Naive thymus-derived CD4-positive, alpha-beta T cell (primary cell): ENCODE measurements around the gene NUMB. TPM values are rescaled to one million over a fixed set of nuclear protein-coding genes. Genes with fewer than 3 reads are reported as not detected.
A peak's percentile ranks its signal among the peaks of the same experiment; 100 is the strongest.

Source experiments
- ATAC-seq: fragments of 150-1000 bp; cut with Tn5 transposase; 2 replicates; pipeline ENCODE4 v1.10.0; 2021; ENCODE audit warnings: mild to moderate bottlenecking, moderate library complexity
- CTCF ChIA-PET: fragments of 350-600 bp; sonication (Branson Sonifier 250); formaldehyde crosslinking; loops from one replicate; lab custom pipeline; 2021; ENCODE audit warnings: antibody characterized with exemption; lab: Charles Lee
- POLR2A ChIA-PET: fragments of 350-600 bp; sonication (Branson Sonifier 250); formaldehyde crosslinking; loops from one replicate; lab custom pipeline; 2021; ENCODE audit warnings: antibody characterized with exemption, inconsistent platforms; lab: Charles Lee
- DNase-seq, 9 donors: peaks; one replicate each; pipeline versions ENCODE4 v3.0.0 to v3.0.0-alpha.2; 2020 to 2022; ENCODE audit warnings: mixed read lengths in 1 of 9
- H3K27ac ChIP-seq: one replicate; pipeline ENCODE4 v1.7.0; 2013; ENCODE audit warnings: mild to moderate bottlenecking, low read depth, low read length, moderate library complexity
- H3K27me3 ChIP-seq, 2 donors: one replicate each; pipeline ENCODE4 v1.7.0; 2013; ENCODE audit warnings: low read length in 2 of 2, mild to moderate bottlenecking in 2 of 2, moderate library complexity in 2 of 2; ENCODE audit not compliant: control insufficient read depth in 2 of 2, insufficient read depth in 2 of 2
- H3K36me3 ChIP-seq, 3 experiments: 1 replicate in 2 of 3; 2 replicates in 1 of 3; pipeline ENCODE4 v1.7.0; 2013; ENCODE audit warnings: low read length in 3 of 3, mild to moderate bottlenecking in 3 of 3, moderate library complexity in 1 of 3; ENCODE audit not compliant: insufficient read depth in 3 of 3, control insufficient read depth in 2 of 3
- H3K4me1 ChIP-seq, 2 donors: one replicate each; pipeline ENCODE4 v1.7.0; 2013; ENCODE audit warnings: low read length in 2 of 2, mild to moderate bottlenecking in 2 of 2, moderate library complexity in 1 of 2; ENCODE audit not compliant: control insufficient read depth in 2 of 2, insufficient read depth in 2 of 2
- H3K4me3 ChIP-seq: 2 replicates; pipeline ENCODE4 v1.7.0; 2013; ENCODE audit warnings: mild to moderate bottlenecking, low read length
- H3K9me3 ChIP-seq, 3 experiments: 1 replicate in 2 of 3; 2 replicates in 1 of 3; pipeline ENCODE4 v1.7.0; 2013; ENCODE audit warnings: low read length in 3 of 3; ENCODE audit not compliant: control insufficient read depth in 2 of 3
- H3K27ac Mint-ChIP-seq, 9 donors: one replicate each; pipeline ENCODE4 v1.8.0; 2020 to 2022; ENCODE audit warnings: mixed read lengths in 9 of 9, mild to moderate bottlenecking in 8 of 9, moderate library complexity in 5 of 9, inconsistent platforms in 2 of 9
- H3K27me3 Mint-ChIP-seq, 5 donors: one replicate each; pipeline ENCODE4 v1.8.0; 2021 to 2022; ENCODE audit warnings: mixed read lengths in 5 of 5, mild to moderate bottlenecking in 1 of 5
- H3K36me3 Mint-ChIP-seq, 5 donors: one replicate each; pipeline ENCODE4 v1.8.0; 2020 to 2022; ENCODE audit warnings: mixed read lengths in 5 of 5, mild to moderate bottlenecking in 3 of 5, inconsistent platforms in 1 of 5
- H3K4me1 Mint-ChIP-seq, 7 donors: one replicate each; pipeline ENCODE4 v1.8.0; 2020 to 2022; ENCODE audit warnings: mixed read lengths in 7 of 7, mild to moderate bottlenecking in 3 of 7, inconsistent platforms in 1 of 7
- H3K4me3 Mint-ChIP-seq, 10 donors: one replicate each; pipeline ENCODE4 v1.8.0; 2020 to 2022; ENCODE audit warnings: mild to moderate bottlenecking in 10 of 10, mixed read lengths in 10 of 10, moderate library complexity in 6 of 10, inconsistent platforms in 2 of 10
- H3K9me3 Mint-ChIP-seq, 11 donors: one replicate each; pipeline ENCODE4 v1.8.0; 2020 to 2022; ENCODE audit warnings: mixed read lengths in 11 of 11, mild to moderate bottlenecking in 4 of 11, inconsistent platforms in 1 of 11, moderate library complexity in 1 of 11
- intact Hi-C, 2 donors: fragments of 100-400 bp; cut with micrococcal nuclease; formaldehyde crosslinking; loops; one replicate each; pipeline ENCODE4 v1.15.1; 2023
- polyA plus RNA-seq, 2 donors: library from polyadenylated mRNA; unstranded; fragments of 300-500 nt; fragmentation: Illumina TruSeq; gene quantifications; one replicate each; pipeline ENCODE4 v1.2.3, GENCODE V29; 2021
- total RNA-seq, 6 experiments: library from RNA in 5 of 6; stranded (reverse) in 5 of 6; gene quantifications; 1 replicate in 5 of 6; 2 replicates in 1 of 6; pipeline ENCODE4 v1.2.3 and lab custom pipeline; 2021 to 2026

NUMB gene
- total and polyA plus RNA-seq, 7 experiments from 2014 or later, result 32.7 to 90.6 (median 49.0) TPM

GRCh38 chr14:73235531-73236155, 222.7 kb downstream of the NUMB start:
- Mint-ChIP-seq H3K36me3 (peaks cover 0 to 5% (median 0%) of the 10 kb centered on the region in 5 donors), H3K27me3 (peaks cover 55 to 74% (median 62%) of the 10 kb centered on the region in 5 donors), H3K9me3 (no peaks in the 10 kb centered on the region), H3K4me1 (peaks cover 6 to 20% (median 15%) of the 10 kb centered on the region in 7 donors), H3K4me3 (peak overlapping the region in 4 of 10 donors; percentile 13 to 86 (median 48)), H3K27ac (no peak overlapping the region)
- H3K9me3 ChIP-seq, result no peaks in the 10 kb centered on the region
- H3K4me1 ChIP-seq, result no peaks in the 10 kb centered on the region
- no peaks in the 10 kb centered on the region for H3K36me3 ChIP-seq
- DNase-seq (no peak), ATAC-seq (no peak)
- intact Hi-C loops, result no loop called here
- H3K27me3 ChIP-seq, result peaks cover 0 to 8% of the 10 kb centered on the region in 2 donors
- ChIA-PET POLR2A (no interaction called here), CTCF (no interaction called here)
- H3K27ac ChIP-seq, result no peak overlapping the region
- no peak overlapping the region for H3K4me3 ChIP-seq

- ChIA-PET CTCF (no interaction called here), POLR2A (no interaction called here)
- DNase-seq (no peak), ATAC-seq (no peak)
- H3K36me3 Mint-ChIP-seq, result peaks cover 0 to 5% (median 0%) of the 10 kb centered on the region in 5 donors
- peak overlapping the region in 1 of 10 donors; percentile 48 for H3K4me3 Mint-ChIP-seq
- no peak overlapping the region for H3K27ac Mint-ChIP-seq
- no peaks in the 10 kb centered on the region for H3K36me3 ChIP-seq
- peaks cover 0 to 8% of the 10 kb centered on the region in 2 donors for H3K27me3 ChIP-seq
- no peaks in the 10 kb centered on the region for H3K4me1 ChIP-seq
- no peaks in the 10 kb centered on the region for H3K9me3 ChIP-seq
- H3K4me1 Mint-ChIP-seq, result peaks cover 6 to 20% (median 15%) of the 10 kb centered on the region in 7 donors
- no peak overlapping the region for H3K4me3 ChIP-seq
- intact Hi-C loops, result no loop called here
- no peaks in the 10 kb centered on the region for H3K9me3 Mint-ChIP-seq
- H3K27ac ChIP-seq, result no peak overlapping the region
- H3K27me3 Mint-ChIP-seq, result peaks cover 51 to 67% (median 57%) of the 10 kb centered on the region in 5 donors
Measured at GRCh38 chr14:73234586-73235394, 223.6 kb downstream of the NUMB start.

- POLR2A ChIA-PET, result no interaction called here
- Mint-ChIP-seq H3K27me3 (peaks cover 45 to 59% (median 51%) of the 10 kb centered on the region in 5 donors), H3K4me1 (peaks cover 6 to 18% (median 14%) of the 10 kb centered on the region in 7 donors), H3K36me3 (peaks cover 0 to 5% (median 0%) of the 10 kb centered on the region in 5 donors), H3K27ac (no peak overlapping the region), H3K9me3 (no peaks in the 10 kb centered on the region), H3K4me3 (no peak overlapping the region)
- H3K27ac ChIP-seq, result no peak overlapping the region
- CTCF ChIA-PET, result no interaction called here
- peaks cover 0 to 8% of the 10 kb centered on the region in 2 donors for H3K27me3 ChIP-seq
- H3K4me1 ChIP-seq, result no peaks in the 10 kb centered on the region
- no peak for ATAC-seq
- no peaks in the 10 kb centered on the region for H3K9me3 ChIP-seq
- DNase-seq, result no peak
- peaks cover 0 to 1% (median 0%) of the 10 kb centered on the region in 3 experiments for H3K36me3 ChIP-seq
- no peak overlapping the region for H3K4me3 ChIP-seq
- intact Hi-C loops, result no loop called here
Measured at GRCh38 chr14:73234029-73234428, 224.3 kb downstream of the NUMB start.

- intact Hi-C loops, result no loop called here
- Mint-ChIP-seq H3K27me3 (peaks cover 41 to 55% (median 46%) of the 10 kb centered on the region in 5 donors), H3K27ac (no peak overlapping the region), H3K9me3 (peaks cover 0 to 2% (median 0%) of the 10 kb centered on the region in 11 donors), H3K4me1 (peaks cover 6 to 13% (median 10%) of the 10 kb centered on the region in 7 donors), H3K36me3 (peaks cover 0 to 7% (median 3%) of the 10 kb centered on the region in 5 donors), H3K4me3 (no peak overlapping the region)
- Histone ChIP-seq H3K27ac (no peak overlapping the region), H3K4me1 (no peaks in the 10 kb centered on the region), H3K9me3 (no peaks in the 10 kb centered on the region), H3K4me3 (no peak overlapping the region), H3K36me3 (peaks cover 0 to 6% (median 0%) of the 10 kb centered on the region in 3 experiments), H3K27me3 (peaks cover 0 to 8% of the 10 kb centered on the region in 2 donors)
- CTCF ChIA-PET, result no interaction called here
- ATAC-seq, result no peak
- POLR2A ChIA-PET, result no interaction called here
- DNase-seq, result no peak
Measured at GRCh38 chr14:73233564-73233963, 224.8 kb downstream of the NUMB start.

- peaks cover 0 to 8% of the 10 kb centered on the region in 2 donors for H3K27me3 ChIP-seq
- no peak overlapping the region for H3K27ac ChIP-seq
- ChIA-PET POLR2A (interaction anchor here (1.5 kb wide), 1 partner anchor 12 kb away, joined by 4 read pairs; no protein-coding TSS in a partner anchor), CTCF (no interaction called here)
- Mint-ChIP-seq H3K9me3 (peaks cover 0 to 2% (median 0%) of the 10 kb centered on the region in 11 donors), H3K4me1 (peaks cover 6 to 12% (median 8%) of the 10 kb centered on the region in 7 donors), H3K4me3 (no peak overlapping the region), H3K27me3 (peaks cover 38 to 50% (median 43%) of the 10 kb centered on the region in 5 donors), H3K27ac (no peak overlapping the region), H3K36me3 (peaks cover 0 to 13% (median 4%) of the 10 kb centered on the region in 5 donors)
- DNase-seq, result no peak
- intact Hi-C loops, result no loop called here
- no peaks in the 10 kb centered on the region for H3K9me3 ChIP-seq
- no peaks in the 10 kb centered on the region for H3K4me1 ChIP-seq
- H3K4me3 ChIP-seq, result no peak overlapping the region
- no peak for ATAC-seq
- peaks cover 0 to 12% (median 0%) of the 10 kb centered on the region in 3 experiments for H3K36me3 ChIP-seq
Measured at GRCh38 chr14:73232984-73233383, 225.4 kb downstream of the NUMB start.

- ATAC-seq, result no peak
- CTCF ChIA-PET, result no interaction called here
- H3K4me1 ChIP-seq, result no peaks in the 10 kb centered on the region
Measured at GRCh38 chr14:73231981-73232851, 226.1 kb downstream of the NUMB start.

More at GRCh38 chr14:73231981-73232851, 226.1 kb downstream of the NUMB start:
- no peak overlapping the region for H3K27ac ChIP-seq
- H3K9me3 ChIP-seq, result no peaks in the 10 kb centered on the region
- no peak overlapping the region for H3K4me3 ChIP-seq
- Mint-ChIP-seq H3K9me3 (peaks cover 0 to 2% (median 0%) of the 10 kb centered on the region in 11 donors), H3K27ac (no peak overlapping the region), H3K4me1 (peaks cover 6 to 12% (median 8%) of the 10 kb centered on the region in 7 donors), H3K36me3 (peaks cover 0 to 13% (median 4%) of the 10 kb centered on the region in 5 donors), H3K27me3 (peaks cover 38 to 49% (median 42%) of the 10 kb centered on the region in 5 donors), H3K4me3 (no peak overlapping the region)
- H3K27me3 ChIP-seq, result peaks cover 0 to 8% of the 10 kb centered on the region in 2 donors
- no peak for DNase-seq
- H3K36me3 ChIP-seq, result peaks cover 0 to 19% (median 0%) of the 10 kb centered on the region in 3 experiments
- intact Hi-C loops, result no loop called here
- POLR2A ChIA-PET, result interaction anchor here (1.5 kb wide), 1 partner anchor 11 kb away, joined by 4 read pairs; no protein-coding TSS in a partner anchor
